Measurements from ENCODE around the gene SRPK2. TPM values are rescaled to one million over a fixed set of nuclear protein-coding genes. Genes with fewer than 3 reads are reported as not detected.

SRPK2 gene
- polyA plus RNA-seq, 1 donor from 2014 or later: 118 TPM

- no peak for TF ChIP-seq EP300 (conservative IDR thresholded peaks at IDR 0.05; ENCODE audit: poor library complexity, severe bottlenecking)
- no peak for TF ChIP-seq RAD21 (conservative IDR thresholded peaks at IDR 0.05)
- TF ChIP-seq REST (IDR thresholded peaks at IDR 0.05; ENCODE audit: borderline replicate concordance): no peak
- TF ChIP-seq POLR2AphosphoS5 (IDR thresholded peaks at IDR 0.05): no peak
- no peak for TF ChIP-seq SMC3 (conservative IDR thresholded peaks at IDR 0.05; ENCODE audit: poor library complexity)
- TF ChIP-seq MXI1 (conservative IDR thresholded peaks at IDR 0.05; ENCODE audit: poor library complexity, severe bottlenecking): no peak
- no peak for TF ChIP-seq CTCF (IDR thresholded peaks at IDR 0.05; ENCODE audit: poor library complexity, severe bottlenecking)
- no peak for TF ChIP-seq TAF1 (IDR thresholded peaks at IDR 0.05; ENCODE audit: low read depth)
- no peak for TF ChIP-seq EZH2 (IDR thresholded peaks at IDR 0.05; ENCODE audit: borderline replicate concordance, insufficient read depth, low read length, poor library complexity, severe bottlenecking)
- Histone ChIP-seq H3K9me3 (ENCODE audit: low read length) (no peaks in the 10 kb centered on the region), H3K27ac (ENCODE audit: low read length) (no peak overlapping the region), H3K4me2 (ENCODE audit: low read length) (no peak overlapping the region), H3K9ac (ENCODE audit: low read length) (no peak overlapping the region), H3K27me3 (ENCODE audit: insufficient read depth, low read depth, low read length) (no peaks in the 10 kb centered on the region), H3K79me2 (replicated peaks; ENCODE audit: insufficient read depth, low read length) (peaks cover 24% of the 10 kb centered on the region), H3F3A (ENCODE audit: insufficient read depth, low read length, poor library complexity, severe bottlenecking) (peaks cover 4% of the 10 kb centered on the region), H3K9me2 (ENCODE audit: insufficient read depth, low read length) (no peaks in the 10 kb centered on the region), H3K36me3 (ENCODE audit: insufficient read depth, low read length) (no peaks in the 10 kb centered on the region), H3K4me3 (ENCODE audit: low read length) (no peak overlapping the region), H2AFZ (ENCODE audit: low read depth, low read length) (no peak overlapping the region), H4K20me1 (ENCODE audit: insufficient read depth) (no peaks in the 10 kb centered on the region)
These were observed 163.7 kb downstream of the SRPK2 start for GRCh38 chr7:105224884-105225651.

- no peaks in the 10 kb centered on the region for H3K9me3 ChIP-seq (ENCODE audit: low read length)
- no peak overlapping the region for H3K27ac ChIP-seq (ENCODE audit: low read length)
- no peaks in the 10 kb centered on the region for H3K27me3 ChIP-seq (ENCODE audit: insufficient read depth, low read depth, low read length)
- H3K9ac ChIP-seq (ENCODE audit: low read length): no peak overlapping the region
- peaks cover 24% of the 10 kb centered on the region for H3K79me2 ChIP-seq (replicated peaks; ENCODE audit: insufficient read depth, low read length)
- no peaks in the 10 kb centered on the region for H3K36me3 ChIP-seq (ENCODE audit: insufficient read depth, low read length)
- no peak overlapping the region for H2AFZ ChIP-seq (ENCODE audit: low read depth, low read length)
- H3F3A ChIP-seq (ENCODE audit: insufficient read depth, low read length, poor library complexity, severe bottlenecking): peaks cover 4% of the 10 kb centered on the region
- H3K4me2 ChIP-seq (ENCODE audit: low read length): no peak overlapping the region
- H3K4me3 ChIP-seq (ENCODE audit: low read length): no peak overlapping the region
- H3K9me2 ChIP-seq (ENCODE audit: insufficient read depth, low read length): no peaks in the 10 kb centered on the region
- H4K20me1 ChIP-seq (ENCODE audit: insufficient read depth): no peaks in the 10 kb centered on the region
- TF ChIP-seq POLR2AphosphoS5 (IDR thresholded peaks at IDR 0.05) (no peak), CTCF (IDR thresholded peaks at IDR 0.05; ENCODE audit: poor library complexity, severe bottlenecking) (no peak), EP300 (conservative IDR thresholded peaks at IDR 0.05; ENCODE audit: poor library complexity, severe bottlenecking) (no peak), TAF1 (IDR thresholded peaks at IDR 0.05; ENCODE audit: low read depth) (no peak), EZH2 (IDR thresholded peaks at IDR 0.05; ENCODE audit: borderline replicate concordance, insufficient read depth, low read length, poor library complexity, severe bottlenecking) (no peak), RAD21 (conservative IDR thresholded peaks at IDR 0.05) (no peak), SMC3 (conservative IDR thresholded peaks at IDR 0.05; ENCODE audit: poor library complexity) (no peak), REST (IDR thresholded peaks at IDR 0.05; ENCODE audit: borderline replicate concordance) (no peak), MXI1 (conservative IDR thresholded peaks at IDR 0.05; ENCODE audit: poor library complexity, severe bottlenecking) (no peak)
These were observed 165.8 kb downstream of the SRPK2 start for GRCh38 chr7:105222953-105223352.

Data from neural cell (in vitro differentiated cells).